Astrocyte (in vitro differentiated cells and primary cell): ENCODE results near the gene SKA1. TPM values are rescaled to one million over a fixed set of nuclear protein-coding genes. Genes with fewer than 3 reads are reported as not detected.

Experiments
- DNase-seq: peaks from one replicate; pipeline ENCODE4 v3.0.0-alpha.2; 2010; ENCODE audit warnings: low read depth
- FAIRE-seq: peaks from 2 replicates; lab custom pipeline; 2011; peaks lifted over from hg19 to GRCh38; lab: Jason Lieb, UNC
- H2AFZ ChIP-seq: 2 replicates; pipeline ENCODE4 v1.6.0; 2012; ENCODE audit warnings: low read depth, low read length, inconsistent platforms
- H3K27ac ChIP-seq: 2 replicates; pipeline ENCODE4 v1.5.1; 2011; ENCODE audit warnings: low read depth, low read length, inconsistent platforms
- H3K27me3 ChIP-seq: 2 replicates; pipeline ENCODE4 v1.6.0; 2011; ENCODE audit warnings: low read length, inconsistent platforms; ENCODE audit not compliant: insufficient read depth
- H3K36me3 ChIP-seq: 2 replicates; pipeline ENCODE4 v1.5.1; 2011; ENCODE audit warnings: low read length, inconsistent platforms; ENCODE audit not compliant: insufficient read depth
- H3K4me1 ChIP-seq: 2 replicates; pipeline ENCODE4 v1.5.1; 2011; ENCODE audit warnings: low read length, inconsistent platforms; ENCODE audit not compliant: insufficient read depth
- H3K4me2 ChIP-seq: 2 replicates; pipeline ENCODE4 v1.6.0; 2012; ENCODE audit warnings: low read length, inconsistent platforms
- H3K4me3 ChIP-seq: 2 replicates; pipeline ENCODE4 v1.5.1; 2011; ENCODE audit warnings: low read depth, mild to moderate bottlenecking, low read length, inconsistent platforms; ENCODE audit not compliant: insufficient read depth
- H3K79me2 ChIP-seq: 2 replicates; pipeline ENCODE4 v1.6.0; 2012; ENCODE audit warnings: mild to moderate bottlenecking, low read length, inconsistent platforms; ENCODE audit not compliant: insufficient read depth
- H3K9ac ChIP-seq: 2 replicates; pipeline ENCODE4 v1.6.0; 2012; ENCODE audit warnings: mild to moderate bottlenecking, low read length, inconsistent platforms
- H3K9me3 ChIP-seq: 2 replicates; pipeline ENCODE4 v1.5.1; 2012; ENCODE audit warnings: low read depth, mild to moderate bottlenecking, low read length, inconsistent platforms; ENCODE audit not compliant: insufficient read depth
- H4K20me1 ChIP-seq: 2 replicates; pipeline ENCODE4 v1.6.0; 2012; ENCODE audit warnings: low read length, inconsistent platforms; ENCODE audit not compliant: insufficient read depth
- H3K27ac Mint-ChIP-seq: one replicate; pipeline ENCODE4 v1.8.0; 2021; ENCODE audit warnings: mild to moderate bottlenecking, mixed read lengths; ENCODE audit not compliant: unreplicated experiment
- H3K27me3 Mint-ChIP-seq: one replicate; pipeline ENCODE4 v1.8.0; 2021; ENCODE audit warnings: low read depth, mixed read lengths; ENCODE audit not compliant: unreplicated experiment
- H3K36me3 Mint-ChIP-seq: one replicate; pipeline ENCODE4 v1.8.0; 2021; ENCODE audit warnings: low read depth, mixed read lengths; ENCODE audit not compliant: unreplicated experiment
- H3K4me1 Mint-ChIP-seq: one replicate; pipeline ENCODE4 v1.8.0; 2021; ENCODE audit warnings: low read depth, mixed read lengths; ENCODE audit not compliant: unreplicated experiment
- H3K4me3 Mint-ChIP-seq: one replicate; pipeline ENCODE4 v1.8.0; 2021; ENCODE audit warnings: mild to moderate bottlenecking, moderate library complexity, mixed read lengths; ENCODE audit not compliant: unreplicated experiment
- H3K9me3 Mint-ChIP-seq: one replicate; pipeline ENCODE4 v1.8.0; 2021; ENCODE audit warnings: mild to moderate bottlenecking, mixed read lengths; ENCODE audit not compliant: unreplicated experiment
- EZH2 ChIP-seq: IDR thresholded peaks from 2 replicates; pipeline ENCODE4 v1.6.1; 2012; ENCODE audit warnings: mild to moderate bottlenecking, low read length, inconsistent platforms; ENCODE audit not compliant: insufficient read depth
- total RNA-seq: library from RNA; stranded (reverse); gene quantifications from 2 replicates; pipeline ENCODE4 v1.2.1, GENCODE V29; 2021
- TF ChIP-seq, protein P1 (sequence below): IDR thresholded peaks from 2 replicates; pipeline ENCODE4 v1.5.1; 2011; ENCODE audit warnings: low read depth, mild to moderate bottlenecking, inconsistent platforms, low read length, moderate library complexity; ENCODE audit not compliant: insufficient read depth

Gene SKA1
- total RNA-seq, 1 donor from 2014 or later, result 2.6 TPM

DNA sequence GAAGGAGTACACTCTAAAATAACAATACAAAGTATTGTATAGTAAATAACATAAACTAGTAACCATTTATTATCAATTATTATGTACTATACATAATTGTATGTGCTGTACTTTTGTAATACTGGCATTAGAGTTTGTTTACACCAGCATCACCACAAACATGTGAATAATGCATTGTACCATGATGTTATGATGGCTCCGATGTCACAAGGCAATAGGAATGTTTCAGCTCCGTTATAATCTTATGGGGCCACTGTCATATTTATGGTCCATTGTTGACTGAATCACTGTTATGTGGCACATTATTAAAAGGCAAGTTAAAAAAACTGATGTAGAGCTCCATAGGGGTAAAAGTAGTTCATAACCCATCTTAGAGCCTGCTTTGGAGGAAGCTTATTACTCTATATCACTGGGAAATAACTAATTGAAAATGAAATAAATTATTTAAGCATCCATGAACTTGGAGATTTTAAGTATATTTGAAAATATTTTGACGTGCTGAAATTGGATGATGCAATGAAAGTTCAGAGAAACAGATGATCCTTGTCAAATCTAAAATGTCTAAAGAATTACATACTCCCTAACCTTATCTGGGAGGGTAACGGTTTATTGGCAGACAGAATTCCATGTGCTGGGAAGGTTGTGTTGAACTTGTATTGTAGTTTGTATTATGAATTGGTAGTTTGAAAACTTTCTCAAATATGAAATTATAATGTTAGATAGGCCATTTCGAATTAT, 2.4 kb downstream of the SKA1 start:
- Histone ChIP-seq H3K9ac (no peak overlapping the region), H3K4me2 (no peak overlapping the region), H3K79me2 (peaks cover 20% of the 10 kb centered on the region), H3K27ac (no peak overlapping the region), H3K4me1 (no peaks in the 10 kb centered on the region), H3K9me3 (no peaks in the 10 kb centered on the region), H2AFZ (no peak overlapping the region), H4K20me1 (no peaks in the 10 kb centered on the region), H3K36me3 (peaks cover 4% of the 10 kb centered on the region), H3K4me3 (no peak overlapping the region), H3K27me3 (no peaks in the 10 kb centered on the region)
- DNase-seq (no peak), FAIRE-seq (no peak)
- no peak overlapping the region for H3K4me3 Mint-ChIP-seq
- no peaks in the 10 kb centered on the region for H3K36me3 Mint-ChIP-seq
- H3K27me3 Mint-ChIP-seq, result no peaks in the 10 kb centered on the region
- H3K9me3 Mint-ChIP-seq, result no peaks in the 10 kb centered on the region
- H3K4me1 Mint-ChIP-seq, result no peaks in the 10 kb centered on the region
- no peak overlapping the region for H3K27ac Mint-ChIP-seq
- TF ChIP-seq EZH2, result no peak
- TF ChIP-seq, protein P1, sequence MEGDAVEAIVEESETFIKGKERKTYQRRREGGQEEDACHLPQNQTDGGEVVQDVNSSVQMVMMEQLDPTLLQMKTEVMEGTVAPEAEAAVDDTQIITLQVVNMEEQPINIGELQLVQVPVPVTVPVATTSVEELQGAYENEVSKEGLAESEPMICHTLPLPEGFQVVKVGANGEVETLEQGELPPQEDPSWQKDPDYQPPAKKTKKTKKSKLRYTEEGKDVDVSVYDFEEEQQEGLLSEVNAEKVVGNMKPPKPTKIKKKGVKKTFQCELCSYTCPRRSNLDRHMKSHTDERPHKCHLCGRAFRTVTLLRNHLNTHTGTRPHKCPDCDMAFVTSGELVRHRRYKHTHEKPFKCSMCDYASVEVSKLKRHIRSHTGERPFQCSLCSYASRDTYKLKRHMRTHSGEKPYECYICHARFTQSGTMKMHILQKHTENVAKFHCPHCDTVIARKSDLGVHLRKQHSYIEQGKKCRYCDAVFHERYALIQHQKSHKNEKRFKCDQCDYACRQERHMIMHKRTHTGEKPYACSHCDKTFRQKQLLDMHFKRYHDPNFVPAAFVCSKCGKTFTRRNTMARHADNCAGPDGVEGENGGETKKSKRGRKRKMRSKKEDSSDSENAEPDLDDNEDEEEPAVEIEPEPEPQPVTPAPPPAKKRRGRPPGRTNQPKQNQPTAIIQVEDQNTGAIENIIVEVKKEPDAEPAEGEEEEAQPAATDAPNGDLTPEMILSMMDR, result no peak

DNA sequence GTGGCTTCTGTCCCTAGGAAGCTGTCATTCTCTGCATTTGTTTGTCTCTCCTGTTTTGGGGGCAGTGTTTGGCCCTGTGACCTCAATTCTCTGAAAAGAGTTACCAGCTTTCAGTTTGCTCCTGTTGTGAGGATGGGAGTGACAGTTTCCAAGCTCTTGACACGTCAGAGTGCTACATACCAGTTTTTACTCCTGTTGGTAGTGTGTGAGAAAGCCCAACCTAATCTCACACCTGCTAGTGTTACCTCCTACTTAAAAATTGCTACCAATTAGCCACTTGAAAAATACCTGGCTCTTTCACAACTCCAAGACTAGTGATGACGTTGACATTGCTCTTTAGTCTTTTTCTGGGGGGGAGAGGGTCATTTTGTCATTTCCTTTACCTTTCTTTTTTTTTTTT, 14.1 kb downstream of the SKA1 start:
- H3K27ac ChIP-seq, result no peak overlapping the region
- no peak overlapping the region for H3K4me2 ChIP-seq
- H3K27me3 ChIP-seq, result no peaks in the 10 kb centered on the region
- no peak overlapping the region for H3K9ac ChIP-seq
- Mint-ChIP-seq H3K27me3 (no peaks in the 10 kb centered on the region), H3K9me3 (no peaks in the 10 kb centered on the region), H3K4me1 (no peaks in the 10 kb centered on the region), H3K4me3 (no peak overlapping the region), H3K36me3 (no peaks in the 10 kb centered on the region), H3K27ac (no peak overlapping the region)
- H3K36me3 ChIP-seq, result no peaks in the 10 kb centered on the region
- H4K20me1 ChIP-seq, result no peaks in the 10 kb centered on the region
- no peak for TF ChIP-seq EZH2
- no peak for DNase-seq
- FAIRE-seq, result no peak
- no peaks in the 10 kb centered on the region for H3K79me2 ChIP-seq
- no peaks in the 10 kb centered on the region for H3K9me3 ChIP-seq
- H3K4me3 ChIP-seq, result no peak overlapping the region
- H3K4me1 ChIP-seq, result no peaks in the 10 kb centered on the region
- H2AFZ ChIP-seq, result no peak overlapping the region

DNA sequence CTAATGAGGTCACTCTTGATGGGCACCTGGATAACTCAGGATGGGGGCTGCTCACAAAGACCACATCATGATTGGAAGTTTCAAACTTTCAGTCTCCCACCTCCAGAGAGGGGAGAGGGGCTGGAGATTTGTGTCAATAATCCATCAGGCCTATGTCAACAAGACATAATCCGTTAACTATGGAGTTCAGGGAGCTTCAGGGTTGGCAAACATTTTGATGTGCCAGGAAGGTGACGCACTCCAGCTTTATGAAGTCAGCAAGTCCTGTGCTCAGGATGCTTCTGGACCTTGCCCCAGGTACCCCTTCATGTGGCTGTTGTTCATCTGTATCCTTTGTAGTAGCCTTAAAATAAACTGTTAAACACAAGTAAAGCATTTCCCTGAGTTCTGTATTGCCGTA, 19.0 kb downstream of the SKA1 start:
- Mint-ChIP-seq H3K27me3 (no peaks in the 10 kb centered on the region), H3K4me1 (peaks cover 3% of the 10 kb centered on the region), H3K9me3 (no peaks in the 10 kb centered on the region), H3K4me3 (no peak overlapping the region), H3K27ac (no peak overlapping the region), H3K36me3 (no peaks in the 10 kb centered on the region)
- no peaks in the 10 kb centered on the region for H3K4me1 ChIP-seq
- no peak overlapping the region for H3K9ac ChIP-seq
- no peaks in the 10 kb centered on the region for H3K79me2 ChIP-seq
- TF ChIP-seq, protein P1, result no peak
- TF ChIP-seq EZH2, result no peak
- H3K27me3 ChIP-seq, result no peaks in the 10 kb centered on the region
- H3K27ac ChIP-seq, result no peak overlapping the region
- H4K20me1 ChIP-seq, result no peaks in the 10 kb centered on the region
- no peak overlapping the region for H3K4me2 ChIP-seq
- DNase-seq (no peak), FAIRE-seq (no peak)
- H3K36me3 ChIP-seq, result no peaks in the 10 kb centered on the region
- H3K4me3 ChIP-seq, result no peak overlapping the region
- no peaks in the 10 kb centered on the region for H3K9me3 ChIP-seq
- H2AFZ ChIP-seq, result no peak overlapping the region
